Ovary (tissue), 3 donors: ENCODE data around the gene LBH.

ENCODE experiments used
- EP300 ChIP-seq: sonication (generic); formaldehyde crosslinking; IDR thresholded peaks from one replicate; pipeline ENCODE4 v1.6.1; 2017; ENCODE audit warnings: antibody characterized with exemption
- POLR2A ChIP-seq: fragments of 450-650 bp; IDR thresholded peaks from one replicate; pipeline ENCODE4 v1.6.1; 2017; ENCODE audit warnings: antibody characterized with exemption, mild to moderate bottlenecking, moderate library complexity
- TF ChIP-seq, protein P1 (sequence below), 3 donors: fragments of 450-650 bp in 2 of 3; fragments of 200-600 bp in 1 of 3; IDR thresholded peaks; one replicate each; pipeline versions ENCODE4 v1.5.1 to v1.8.0; 2016 to 2022; ENCODE audit warnings: antibody characterized with exemption in 3 of 3, mild to moderate bottlenecking in 1 of 3
- donor health status: DM: no; HTN: no; CAD: no.

DNA sequence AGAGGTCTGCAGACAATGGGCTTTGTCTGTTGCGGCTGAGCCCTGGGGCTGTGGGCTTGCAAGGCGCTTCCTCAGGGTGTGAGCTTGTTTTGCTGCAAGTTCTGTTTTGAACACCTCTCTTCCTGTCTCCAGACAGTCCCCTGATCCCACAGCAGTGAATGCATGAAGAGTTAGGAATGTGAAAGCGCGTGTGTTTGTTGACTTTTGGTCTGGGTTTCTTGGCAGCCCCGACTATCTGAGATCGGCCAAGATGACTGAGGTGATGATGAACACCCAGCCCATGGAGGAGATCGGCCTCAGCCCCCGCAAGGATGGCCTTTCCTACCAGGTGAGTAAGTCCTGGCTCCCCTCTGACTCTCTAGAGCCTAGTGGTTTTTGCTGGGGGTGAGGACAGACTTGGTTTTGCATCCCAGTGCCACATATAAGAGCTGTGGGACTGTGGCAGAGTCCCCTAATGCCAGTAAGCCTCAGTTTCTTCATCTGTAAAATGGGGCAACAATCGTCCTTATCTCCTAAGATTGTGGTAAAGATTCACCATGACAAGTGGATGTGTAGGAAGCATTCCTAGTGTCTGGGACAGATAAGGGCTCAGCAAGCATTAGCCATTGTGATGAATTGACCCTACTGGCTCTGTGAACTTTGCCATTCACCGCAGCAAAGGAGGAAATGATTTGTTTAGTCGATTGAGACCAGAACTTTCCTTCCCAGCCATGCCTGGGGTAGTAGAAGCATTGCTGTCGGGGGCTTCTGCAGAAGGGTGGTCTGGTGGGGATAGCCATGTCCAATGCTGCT lies 3.0 kb downstream of the LBH start:
- TF ChIP-seq, protein P1, sequence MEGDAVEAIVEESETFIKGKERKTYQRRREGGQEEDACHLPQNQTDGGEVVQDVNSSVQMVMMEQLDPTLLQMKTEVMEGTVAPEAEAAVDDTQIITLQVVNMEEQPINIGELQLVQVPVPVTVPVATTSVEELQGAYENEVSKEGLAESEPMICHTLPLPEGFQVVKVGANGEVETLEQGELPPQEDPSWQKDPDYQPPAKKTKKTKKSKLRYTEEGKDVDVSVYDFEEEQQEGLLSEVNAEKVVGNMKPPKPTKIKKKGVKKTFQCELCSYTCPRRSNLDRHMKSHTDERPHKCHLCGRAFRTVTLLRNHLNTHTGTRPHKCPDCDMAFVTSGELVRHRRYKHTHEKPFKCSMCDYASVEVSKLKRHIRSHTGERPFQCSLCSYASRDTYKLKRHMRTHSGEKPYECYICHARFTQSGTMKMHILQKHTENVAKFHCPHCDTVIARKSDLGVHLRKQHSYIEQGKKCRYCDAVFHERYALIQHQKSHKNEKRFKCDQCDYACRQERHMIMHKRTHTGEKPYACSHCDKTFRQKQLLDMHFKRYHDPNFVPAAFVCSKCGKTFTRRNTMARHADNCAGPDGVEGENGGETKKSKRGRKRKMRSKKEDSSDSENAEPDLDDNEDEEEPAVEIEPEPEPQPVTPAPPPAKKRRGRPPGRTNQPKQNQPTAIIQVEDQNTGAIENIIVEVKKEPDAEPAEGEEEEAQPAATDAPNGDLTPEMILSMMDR (IDR thresholded peaks at IDR 0.05): no peak
- TF ChIP-seq POLR2A: no peak
- TF ChIP-seq EP300: no peak
